ENCODE data around the gene RRP36. TPM values are rescaled to one million over a fixed set of nuclear protein-coding genes. Genes with fewer than 3 reads are reported as not detected.
A peak's percentile ranks its signal among the peaks of the same experiment; 100 is the strongest.
"Not testable (repeated sequence)": the region's sequence is repeated elsewhere in the genome, so short reads cannot be mapped to it uniquely, and the experiment has no call there.

The RRP36 gene
- total RNA-seq, 1 donor from 2014 or later, result 34.6 TPM

GRCh38 chr6:43033496-43034189, 12.2 kb downstream of the RRP36 start:
- intact Hi-C loops (cut with DNase I), result no loop called here
- ATAC-seq (no peak), DNase-seq (ENCODE audit: low spot score) (no peak)

GRCh38 chr6:43034190-43034525, 12.7 kb downstream of the RRP36 start:
- intact Hi-C loops (cut with DNase I), result no loop called here
- ATAC-seq, result no peak
- no peak for DNase-seq (ENCODE audit: low spot score)

GRCh38 chr6:43035495-43036194, 14.2 kb downstream of the RRP36 start:
- ATAC-seq (no peak), DNase-seq (ENCODE audit: low spot score) (no peak)
- intact Hi-C loops (cut with DNase I), result no loop called here

GRCh38 chr6:43036712-43037111, 15.3 kb downstream of the RRP36 start:
- ATAC-seq (no peak), DNase-seq (ENCODE audit: low spot score) (no peak)
- intact Hi-C loops (cut with DNase I), result no loop called here

- intact Hi-C loops (cut with DNase I), result no loop called here
- no peak for ATAC-seq
- no peak for DNase-seq (ENCODE audit: low spot score)
These were observed 15.8 kb downstream of the RRP36 start for GRCh38 chr6:43037197-43037596.

GRCh38 chr6:43037706-43038105, 16.3 kb downstream of the RRP36 start:
- DNase-seq (ENCODE audit: low spot score) (no peak), ATAC-seq (no peak)
- intact Hi-C loops (cut with DNase I), result no loop called here

GRCh38 chr6:43038727-43039126, 17.3 kb downstream of the RRP36 start:
- ATAC-seq (no peak), DNase-seq (ENCODE audit: low spot score) (no peak)
- intact Hi-C loops (cut with DNase I), result no loop called here

- intact Hi-C loops (cut with DNase I), result no loop called here
- no peak for ATAC-seq
- DNase-seq (ENCODE audit: low spot score), result no peak
These were observed 19.3 kb downstream of the RRP36 start for GRCh38 chr6:43040542-43041257.

- intact Hi-C loops (cut with DNase I); ATAC-seq; DNase-seq (ENCODE audit: low spot score): not testable (repeated sequence)
These were observed 20.1 kb downstream of the RRP36 start for GRCh38 chr6:43041475-43041874.

GRCh38 chr6:43043310-43043709, 21.9 kb downstream of the RRP36 start:
- no peak for DNase-seq (ENCODE audit: low spot score)
- intact Hi-C loops (cut with DNase I), result no loop called here
- no peak for ATAC-seq

GRCh38 chr6:43045371-43045930, 24.0 kb downstream of the RRP36 start:
- ATAC-seq, result no peak
- intact Hi-C loops (cut with DNase I), result no loop called here
- no peak for DNase-seq (ENCODE audit: low spot score)

GRCh38 chr6:43047998-43048397, 26.6 kb downstream of the RRP36 start:
- ATAC-seq (no peak), DNase-seq (ENCODE audit: low spot score) (no peak)
- intact Hi-C loops (cut with DNase I), result no loop called here

- intact Hi-C loops (cut with DNase I), result no loop called here
- no peak for ATAC-seq
- no peak for DNase-seq (ENCODE audit: low spot score)
These were observed 29.6 kb downstream of the RRP36 start for GRCh38 chr6:43050981-43051380.

- no peak for DNase-seq (ENCODE audit: low spot score)
- intact Hi-C loops (cut with DNase I), result no loop called here
- no peak for ATAC-seq
These were observed 30.9 kb downstream of the RRP36 start for GRCh38 chr6:43052225-43052841.

GRCh38 chr6:43052842-43053544, 31.6 kb downstream of the RRP36 start:
- intact Hi-C loops (cut with DNase I), result no loop called here
- ATAC-seq (peak; percentile 31), DNase-seq (ENCODE audit: low spot score) (no peak)

- peak; percentile 95 for ATAC-seq
- DNase-seq (ENCODE audit: low spot score), result peak; percentile 95
- intact Hi-C loops (cut with DNase I), result no loop called here
These were observed 32.3 kb downstream of the RRP36 start, which contains the start of gene CUL7 for GRCh38 chr6:43053545-43054205. Gene CUL7 (minus strand): TSS chr6:43053851. CDS start chr6:43052788, 1,063 bp downstream.

- ATAC-seq (peak; percentile 1), DNase-seq (ENCODE audit: low spot score) (peak; percentile 67)
- intact Hi-C loops (cut with DNase I), result no loop called here
These were observed 33.0 kb downstream of the RRP36 start for GRCh38 chr6:43054206-43054943.

- ATAC-seq (no peak), DNase-seq (ENCODE audit: low spot score) (no peak)
- intact Hi-C loops (cut with DNase I), result no loop called here
These were observed 34.5 kb downstream of the RRP36 start for GRCh38 chr6:43055966-43056365.
